HG03095 (cell line): ENCODE results near the gene NHERF2.

Source experiments
- ATAC-seq: cut with Tn5 transposase; IDR thresholded peaks from one replicate; pipeline ENCODE4 v1.9.1; 2021; ENCODE audit warnings: moderate library complexity; ENCODE audit not compliant: unreplicated experiment

NHERF2 gene

GRCh38 chr16:2026461-2027023 lies at the start of gene NHERF2:
NHERF2 (plus strand) TSS chr16:2026902; CDS start chr16:2027006, 104 bp downstream.
- no peak for ATAC-seq

- ATAC-seq, result no peak
Measured at GRCh38 chr16:1976951-1977874, 49.5 kb upstream of the NHERF2 start.

DNA sequence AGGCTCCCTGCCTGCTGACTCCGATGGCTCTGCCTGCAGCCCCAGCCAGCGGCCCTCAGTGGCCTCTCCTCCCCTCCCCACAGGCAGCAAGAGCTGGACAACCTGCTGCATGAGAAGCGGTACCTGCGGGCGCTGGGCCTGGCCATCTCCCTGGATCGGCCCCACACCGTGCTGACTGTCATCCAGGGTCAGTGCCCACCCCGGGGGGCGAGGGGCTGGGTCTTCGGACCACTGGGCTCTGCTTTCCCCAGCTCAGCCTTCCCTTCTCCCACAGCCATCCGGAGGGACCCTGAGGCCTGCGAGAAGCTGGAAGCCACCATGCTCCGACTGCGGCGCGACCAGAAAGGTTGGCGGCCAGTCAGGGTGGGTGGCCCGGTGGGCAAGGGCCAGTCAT lies 48.8 kb upstream of the NHERF2 start:
- no peak for ATAC-seq

DNA sequence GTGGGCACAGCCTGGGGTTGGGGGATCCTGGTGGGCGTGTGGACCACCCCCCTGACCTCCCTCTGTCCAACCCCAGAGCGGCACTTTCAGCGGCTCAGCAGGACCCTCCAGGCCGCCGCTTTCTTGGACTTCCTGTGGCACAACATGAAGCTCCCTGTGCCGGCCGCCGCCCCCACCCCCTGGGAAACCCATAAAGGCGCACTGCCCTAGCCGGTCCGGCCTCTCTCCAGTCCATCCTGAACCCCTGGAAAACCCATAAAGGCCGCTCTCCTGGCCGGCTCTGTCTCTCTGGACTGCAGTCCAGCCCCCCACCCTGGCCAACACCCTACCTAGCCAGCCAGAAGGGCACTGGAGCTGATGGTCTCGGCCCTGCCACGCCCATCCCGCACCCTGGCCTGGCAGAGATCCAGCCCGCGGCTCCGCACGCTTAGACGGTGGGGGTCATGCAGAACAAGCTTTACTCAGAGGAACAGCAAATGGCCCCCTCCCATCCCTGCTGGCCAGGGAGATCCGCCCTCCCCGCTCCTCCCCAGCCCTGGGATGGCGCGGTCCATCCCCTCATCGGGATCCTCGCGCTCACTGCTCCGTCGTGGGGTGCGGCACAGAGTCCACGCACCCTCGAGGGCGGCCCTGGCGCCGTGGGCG lies 48.1 kb upstream of the NHERF2 start:
- no peak for ATAC-seq

DNA sequence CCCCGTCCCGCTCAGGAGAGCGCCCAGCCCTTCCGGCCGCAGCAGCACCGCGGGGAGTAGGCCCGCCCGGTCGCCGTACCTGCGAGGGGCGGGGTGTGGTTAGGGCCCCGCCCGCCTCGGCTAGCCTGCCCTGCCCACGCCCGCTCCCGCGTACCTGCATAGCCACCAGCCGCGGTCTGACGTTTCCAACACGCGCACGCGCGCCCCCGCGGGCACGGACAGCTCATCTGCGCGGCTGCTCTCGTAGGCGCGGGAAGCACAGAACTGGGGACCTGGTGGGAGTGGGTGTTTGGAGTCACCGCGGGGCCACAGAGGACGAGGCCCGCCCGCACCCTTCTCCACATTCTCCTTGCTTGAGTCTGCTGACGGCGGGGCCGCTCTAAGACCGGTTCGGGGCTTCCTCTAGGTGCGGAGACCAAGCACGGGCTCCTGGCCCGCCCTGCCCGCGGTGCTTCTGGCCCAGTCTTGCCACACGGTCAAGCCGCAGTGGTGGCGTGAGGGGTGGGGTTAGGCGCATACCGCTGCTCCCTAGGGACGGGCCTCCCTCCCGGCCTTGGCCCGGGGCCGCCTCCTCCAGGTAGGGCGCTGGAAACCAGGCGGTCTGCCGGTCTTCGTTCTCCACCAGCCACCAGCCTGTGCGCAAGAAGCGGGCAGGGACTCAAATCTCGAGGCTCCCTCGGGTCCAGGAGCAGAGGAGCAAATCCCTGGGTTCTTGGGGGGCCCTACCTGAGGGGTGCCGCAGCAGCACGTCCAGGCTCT lies 47.3 kb upstream of the NHERF2 start:
- ATAC-seq, result no peak

GRCh38 chr16:1980030-1980769 lies 46.5 kb upstream of the NHERF2 start:
- ATAC-seq, result no peak

DNA sequence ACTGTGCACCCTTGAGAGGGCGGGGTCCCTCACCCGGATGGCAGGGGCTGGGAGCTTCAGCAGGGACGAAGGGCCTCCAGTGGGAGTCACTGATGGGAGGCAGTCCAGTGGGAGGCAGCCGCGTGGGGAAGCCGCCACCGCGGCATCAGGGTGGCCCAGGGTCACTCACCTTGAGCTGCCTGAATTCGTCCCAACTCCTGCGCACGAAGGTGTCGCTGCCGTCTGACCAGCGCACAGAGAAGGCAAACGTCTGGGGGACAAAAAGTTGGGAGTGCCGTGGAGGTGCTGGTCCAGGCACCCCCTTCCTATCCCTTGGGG lies 46.0 kb upstream of the NHERF2 start:
- ATAC-seq, result no peak

DNA sequence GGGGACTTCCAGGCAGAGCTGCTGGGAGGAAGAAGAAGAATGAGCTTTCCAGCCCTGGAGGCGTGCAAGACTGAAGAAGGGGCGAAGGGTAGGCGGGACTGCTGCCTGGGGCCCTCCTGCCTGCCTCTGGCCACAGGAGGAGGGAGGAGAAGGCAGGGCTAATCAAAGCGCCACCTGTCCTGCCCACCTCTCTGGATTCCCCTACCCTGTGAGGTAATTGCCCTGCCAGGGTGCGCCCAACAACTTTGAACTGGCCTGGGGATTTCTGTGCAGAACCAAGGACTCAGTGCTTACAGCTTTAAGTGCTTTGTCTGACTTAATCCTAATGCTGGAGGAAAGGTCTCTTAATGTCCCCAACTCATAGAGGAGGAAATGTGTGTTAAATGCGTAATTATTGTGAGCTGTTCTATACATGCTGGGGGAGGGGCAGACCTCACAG lies 45.3 kb upstream of the NHERF2 start, which contains the start of gene NOXO1:
TSS of gene NOXO1 (minus strand) at position 72 of the 439 bp plus-strand sequence. CDS start 290 bp downstream, outside the sequence.
- ATAC-seq, result no peak

DNA sequence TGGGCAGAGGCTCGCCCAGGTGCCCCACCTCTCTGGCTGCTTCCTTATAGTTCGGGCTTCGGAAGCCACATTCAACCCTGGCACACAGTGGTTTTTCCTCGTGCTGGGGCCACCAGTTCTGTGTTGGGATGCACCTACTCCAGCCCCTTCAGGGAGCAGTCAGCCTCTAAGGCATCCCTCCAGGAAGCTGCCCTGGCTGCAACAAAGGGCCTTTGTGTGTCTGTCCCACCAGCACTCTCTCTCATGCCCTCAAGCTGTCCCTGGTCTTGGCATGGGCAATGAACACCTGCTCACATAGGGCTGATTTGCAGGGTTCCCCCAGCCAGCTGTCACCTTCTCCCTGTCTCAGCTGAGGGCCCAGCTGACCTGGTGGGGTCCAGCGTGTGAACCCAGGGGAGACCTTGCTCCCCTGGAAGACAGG lies 44.7 kb upstream of the NHERF2 start:
- ATAC-seq, result no peak

DNA sequence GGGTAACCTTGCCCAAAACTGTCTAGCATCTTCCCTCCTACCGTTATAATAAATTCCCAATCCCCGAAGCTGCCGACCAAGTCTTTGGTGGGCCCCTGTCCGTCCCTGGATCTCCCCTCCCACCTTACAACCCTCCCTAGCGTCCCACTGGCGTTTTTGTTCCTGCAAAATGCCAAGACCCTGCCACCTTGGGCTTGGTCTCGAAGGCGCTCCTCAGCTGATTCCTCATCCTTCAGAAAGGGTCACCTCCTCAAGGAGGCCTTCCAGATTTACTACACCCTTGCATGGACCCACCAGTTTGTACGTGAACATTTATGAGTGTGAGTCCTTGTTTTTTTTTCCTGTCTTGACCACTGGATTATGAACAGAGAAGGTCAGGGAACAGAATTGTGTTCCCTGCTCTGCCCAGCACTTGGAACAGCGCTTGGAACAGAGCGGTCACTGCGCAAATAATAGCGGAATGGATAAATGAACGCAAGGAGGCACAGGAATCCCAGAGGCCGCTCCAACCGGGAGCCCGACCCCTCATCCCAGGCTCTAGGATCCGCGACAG lies 43.6 kb upstream of the NHERF2 start:
- no peak for ATAC-seq

DNA sequence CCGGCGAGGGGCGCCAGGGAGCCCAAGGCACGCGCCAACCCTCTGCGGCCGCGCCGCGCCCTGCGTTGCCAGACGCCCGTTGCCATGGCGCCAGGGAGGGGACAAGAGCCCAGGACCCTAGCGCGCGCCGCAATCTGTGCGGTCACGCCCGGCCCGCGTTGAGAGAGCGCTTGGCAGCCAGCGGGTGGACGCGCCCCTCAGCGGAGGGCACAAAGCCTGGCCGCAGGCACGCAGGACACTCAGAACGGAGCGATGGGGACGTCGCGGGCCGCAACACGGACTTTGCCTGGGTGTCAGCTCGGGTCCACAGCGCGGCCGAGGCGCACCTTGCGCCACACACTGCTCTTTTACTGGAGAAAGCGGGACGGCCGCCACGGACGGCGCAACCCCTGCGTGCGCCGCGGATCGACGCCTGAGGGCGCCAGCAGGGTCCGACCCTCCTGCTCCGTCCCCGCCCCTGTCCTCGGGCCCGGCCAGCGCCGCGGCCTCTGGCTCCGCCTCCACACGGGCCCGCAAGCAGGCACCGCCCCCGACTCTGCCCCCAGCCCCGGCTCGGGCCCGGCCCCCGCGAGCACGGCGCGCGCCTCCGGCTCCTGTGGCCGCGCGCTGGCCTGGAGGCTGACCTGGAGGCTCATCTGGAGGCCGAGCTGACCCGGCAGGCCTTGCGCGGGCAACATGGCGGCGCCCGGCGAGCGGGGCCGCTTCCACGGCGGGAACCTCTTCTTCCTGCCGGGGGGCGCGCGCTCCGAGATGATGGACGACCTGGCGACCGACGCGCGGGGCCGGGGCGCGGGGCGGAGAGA lies 43.0 kb upstream of the NHERF2 start, which contains the start of gene GFER:
TSS of gene GFER (plus strand) at position 650 of the 803 bp plus-strand sequence. CDS start at position 676, 26 bp downstream.
- ATAC-seq, result peak; percentile 61

DNA sequence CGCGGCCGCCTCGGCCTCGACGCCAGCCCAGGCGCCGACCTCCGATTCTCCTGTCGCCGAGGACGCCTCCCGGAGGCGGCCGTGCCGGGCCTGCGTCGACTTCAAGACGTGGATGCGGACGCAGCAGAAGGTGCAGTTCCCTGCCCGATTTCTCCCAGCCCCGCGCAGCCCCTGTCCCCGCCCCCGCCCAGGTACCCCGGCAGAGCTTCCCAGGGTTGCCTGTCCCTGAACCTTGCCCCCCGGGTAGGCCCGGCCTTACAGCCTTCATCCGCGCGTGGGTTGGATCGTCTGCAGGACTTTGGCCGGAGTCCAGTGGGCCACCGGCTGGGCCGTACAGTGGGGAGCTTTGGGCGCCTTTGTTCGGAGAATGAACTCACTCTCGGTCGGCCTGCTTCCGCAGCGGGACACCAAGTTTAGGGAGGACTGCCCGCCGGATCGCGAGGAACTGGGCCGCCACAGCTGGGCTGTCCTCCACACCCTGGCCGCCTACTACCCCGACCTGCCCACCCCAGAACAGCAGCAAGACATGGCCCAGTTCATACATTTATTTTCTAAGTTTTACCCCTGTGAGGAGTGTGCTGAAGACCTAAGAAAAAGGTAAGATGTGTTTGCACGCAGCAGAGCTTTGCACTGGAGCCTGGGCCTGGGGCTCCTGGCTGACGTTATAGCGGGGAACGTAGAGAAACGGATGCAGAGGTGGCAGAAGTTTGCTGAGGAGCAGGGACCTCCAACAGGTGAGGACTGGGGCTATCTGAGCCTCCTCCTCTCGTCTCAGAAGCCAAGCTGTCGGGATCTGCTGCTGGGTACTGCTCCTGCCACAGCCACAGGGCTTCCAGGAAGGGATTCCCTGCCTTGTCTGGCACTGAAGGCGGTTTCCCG lies 42.1 kb upstream of the NHERF2 start:
- ATAC-seq, result no peak

DNA sequence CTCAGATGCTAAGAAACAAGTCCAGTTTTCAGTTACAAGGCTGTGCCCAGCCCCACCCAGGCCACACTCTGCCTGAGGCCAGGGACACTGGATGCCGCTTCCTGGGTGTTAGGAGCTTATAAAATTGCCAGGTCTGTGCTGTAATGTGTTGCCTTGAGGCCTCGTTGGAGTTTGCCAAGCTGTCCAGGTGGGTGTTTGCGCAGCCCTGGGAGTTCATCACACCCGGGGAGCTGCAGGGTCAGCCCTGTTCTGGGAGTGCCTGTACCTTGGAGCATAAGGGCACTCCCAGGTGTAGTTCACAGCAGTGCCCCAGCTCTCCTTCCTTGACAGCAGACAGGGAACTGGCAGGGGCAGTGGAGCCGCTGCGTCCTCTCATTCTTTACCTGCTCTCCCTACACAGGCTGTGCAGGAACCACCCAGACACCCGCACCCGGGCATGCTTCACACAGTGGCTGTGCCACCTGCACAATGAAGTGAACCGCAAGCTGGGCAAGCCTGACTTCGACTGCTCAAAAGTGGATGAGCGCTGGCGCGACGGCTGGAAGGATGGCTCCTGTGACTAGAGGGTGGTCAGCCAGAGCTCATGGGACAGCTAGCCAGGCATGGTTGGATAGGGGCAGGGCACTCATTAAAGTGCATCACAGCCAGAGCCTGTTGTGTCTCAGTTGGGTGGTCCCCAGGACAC lies 41.1 kb upstream of the NHERF2 start:
- ATAC-seq, result no peak

DNA sequence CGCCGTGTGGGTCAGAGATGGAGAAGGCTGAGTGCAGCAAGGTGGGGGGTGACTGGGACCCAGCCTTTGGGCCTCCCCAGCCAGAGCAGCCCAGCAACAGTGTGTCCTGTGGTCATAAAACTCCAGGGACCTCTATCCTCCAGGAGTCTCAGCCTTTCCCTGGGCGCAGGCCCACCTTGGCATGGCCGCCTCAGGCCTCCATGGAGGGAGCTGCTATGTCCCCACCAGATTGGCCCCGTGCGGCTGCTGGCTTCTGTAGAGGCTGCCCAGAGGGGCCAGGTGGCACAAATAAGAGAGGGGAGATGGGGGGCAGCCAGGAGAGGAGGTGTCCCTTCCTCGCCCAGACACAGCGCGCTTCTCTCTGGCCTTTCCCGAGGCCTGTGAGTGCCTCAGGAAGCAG lies 39.5 kb upstream of the NHERF2 start:
- no peak for ATAC-seq

- no peak for ATAC-seq
Measured at GRCh38 chr16:1989209-1990100, 37.2 kb upstream of the NHERF2 start, which contains the start of gene SYNGR3. SYNGR3 (plus strand) TSS chr16:1989970; CDS start chr16:1990103, 133 bp downstream.

- no peak for ATAC-seq
Measured at GRCh38 chr16:1990101-1990350, 36.7 kb upstream of the NHERF2 start.
